DND-41 (cell line): ENCODE results near the gene P2RY2.

Experiments
- CTCF ChIP-seq: IDR thresholded peaks from 2 replicates; pipeline ENCODE4 v1.5.1; 2012; ENCODE audit warnings: borderline replicate concordance, low read length, moderate library complexity, mild to moderate bottlenecking; ENCODE audit not compliant: poor library complexity, severe bottlenecking; ENCODE audit errors: extremely low read depth
- EZH2 ChIP-seq: IDR thresholded peaks from 3 replicates; pipeline ENCODE4 v1.6.1; 2012; ENCODE audit warnings: borderline replicate concordance, low read depth, mild to moderate bottlenecking, moderate library complexity, low read length, inconsistent platforms; ENCODE audit not compliant: severe bottlenecking

DNA sequence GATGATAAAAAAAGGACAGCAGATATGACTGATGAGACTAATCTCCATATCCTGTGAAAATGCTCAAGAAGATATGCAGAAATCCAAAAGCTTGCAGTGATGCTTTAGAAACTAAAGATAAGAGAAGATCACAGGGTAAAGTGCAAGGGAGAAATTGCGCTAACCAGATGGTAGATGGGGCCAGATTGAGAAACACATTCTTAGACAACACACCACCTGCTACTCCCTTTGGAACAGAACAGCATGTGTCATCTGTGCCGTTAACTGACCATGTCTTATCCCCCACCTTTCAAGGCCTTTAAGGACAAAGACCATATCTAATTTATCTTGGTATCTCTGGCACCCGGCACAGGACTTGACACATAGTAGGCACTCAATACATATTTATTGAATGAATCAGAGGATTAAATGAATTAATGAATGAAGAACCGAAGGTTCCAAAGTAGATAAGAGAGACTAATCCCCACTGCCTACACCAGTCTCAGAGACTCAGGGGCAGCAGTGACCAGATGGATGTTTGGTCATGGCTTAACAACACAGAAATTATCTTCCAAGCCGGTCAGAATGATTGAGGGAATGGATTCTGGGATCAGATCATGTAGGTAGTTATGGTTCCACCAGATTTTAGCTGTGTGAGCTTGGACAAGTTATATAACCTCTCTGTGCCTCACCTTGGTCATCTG, 12.3 kb upstream of the P2RY2 start:
- TF ChIP-seq CTCF, result no peak
- TF ChIP-seq EZH2, result no peak
